ENCODE data around the gene FAF1.
"Not testable (repeated sequence)": the region's sequence is repeated elsewhere in the genome, so short reads cannot be mapped to it uniquely, and the experiment has no call there.

Gene FAF1

GRCh38 chr1:50833216-50833615 is 126.9 kb downstream of the FAF1 start:
- DNase-seq, result no peak

GRCh38 chr1:50832167-50832566 is 127.9 kb downstream of the FAF1 start:
- DNase-seq, result no peak

GRCh38 chr1:50831300-50832061 is 128.6 kb downstream of the FAF1 start:
- DNase-seq, result no peak

- no peak for DNase-seq
Measured at GRCh38 chr1:50830621-50831020, 129.4 kb downstream of the FAF1 start.

- DNase-seq, result no peak
Measured at GRCh38 chr1:50829014-50829958, 130.8 kb downstream of the FAF1 start.

- no peak for DNase-seq
Measured at GRCh38 chr1:50827546-50827945, 132.5 kb downstream of the FAF1 start.

GRCh38 chr1:50826792-50827191 is 133.3 kb downstream of the FAF1 start:
- DNase-seq, result not testable (repeated sequence)

- DNase-seq, result no peak
Measured at GRCh38 chr1:50822035-50822776, 137.9 kb downstream of the FAF1 start.

GRCh38 chr1:50820545-50820944 is 139.5 kb downstream of the FAF1 start:
- DNase-seq, result no peak

- no peak for DNase-seq
Measured at GRCh38 chr1:50812346-50812745, 147.7 kb downstream of the FAF1 start.

- DNase-seq, result no peak
Measured at GRCh38 chr1:50808296-50808695, 151.8 kb downstream of the FAF1 start.

GRCh38 chr1:50796272-50796671 is 163.8 kb downstream of the FAF1 start:
- DNase-seq, result no peak

- no peak for DNase-seq
Measured at GRCh38 chr1:50793521-50793920, 166.5 kb downstream of the FAF1 start.

GRCh38 chr1:50787266-50787665 is 172.8 kb downstream of the FAF1 start:
- no peak for DNase-seq

GRCh38 chr1:50783286-50783685 is 176.8 kb downstream of the FAF1 start:
- DNase-seq, result no peak

- DNase-seq, result no peak
Measured at GRCh38 chr1:50780797-50781196, 179.3 kb downstream of the FAF1 start.

- no peak for DNase-seq
Measured at GRCh38 chr1:50779801-50780200, 180.3 kb downstream of the FAF1 start.

GRCh38 chr1:50775740-50776139 is 184.3 kb downstream of the FAF1 start:
- no peak for DNase-seq

GRCh38 chr1:50774759-50775351 is 185.2 kb downstream of the FAF1 start:
- DNase-seq, result no peak

GRCh38 chr1:50766688-50767087 is 193.4 kb downstream of the FAF1 start:
- DNase-seq, result no peak

- not testable (repeated sequence) for DNase-seq
Measured at GRCh38 chr1:50756543-50756942, 203.5 kb downstream of the FAF1 start.

- DNase-seq, result not testable (repeated sequence)
Measured at GRCh38 chr1:50754764-50755163, 205.3 kb downstream of the FAF1 start.

Measured in activated CD8-positive, alpha-beta memory T cell treated with anti-CD3 and anti-CD28 coated beads, Interleukin-2, amount 50 U/mL, for 48 hours (primary cell).